NCI-H510A treated with DMSO at 0.1 percent for 48 hours (cell line): ENCODE results near the gene OCIAD2.
A peak's percentile ranks its signal among the peaks of the same experiment; 100 is the strongest.
"Not testable (repeated sequence)": the region's sequence is repeated elsewhere in the genome, so short reads cannot be mapped to it uniquely, and the experiment has no call there.

Experiments
- DNase-seq: peaks from one replicate; lab custom pipeline; 2025; lab: John Stamatoyannopoulos, UW

The OCIAD2 gene, protein sequence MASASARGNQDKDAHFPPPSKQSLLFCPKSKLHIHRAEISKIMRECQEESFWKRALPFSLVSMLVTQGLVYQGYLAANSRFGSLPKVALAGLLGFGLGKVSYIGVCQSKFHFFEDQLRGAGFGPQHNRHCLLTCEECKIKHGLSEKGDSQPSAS

DNA sequence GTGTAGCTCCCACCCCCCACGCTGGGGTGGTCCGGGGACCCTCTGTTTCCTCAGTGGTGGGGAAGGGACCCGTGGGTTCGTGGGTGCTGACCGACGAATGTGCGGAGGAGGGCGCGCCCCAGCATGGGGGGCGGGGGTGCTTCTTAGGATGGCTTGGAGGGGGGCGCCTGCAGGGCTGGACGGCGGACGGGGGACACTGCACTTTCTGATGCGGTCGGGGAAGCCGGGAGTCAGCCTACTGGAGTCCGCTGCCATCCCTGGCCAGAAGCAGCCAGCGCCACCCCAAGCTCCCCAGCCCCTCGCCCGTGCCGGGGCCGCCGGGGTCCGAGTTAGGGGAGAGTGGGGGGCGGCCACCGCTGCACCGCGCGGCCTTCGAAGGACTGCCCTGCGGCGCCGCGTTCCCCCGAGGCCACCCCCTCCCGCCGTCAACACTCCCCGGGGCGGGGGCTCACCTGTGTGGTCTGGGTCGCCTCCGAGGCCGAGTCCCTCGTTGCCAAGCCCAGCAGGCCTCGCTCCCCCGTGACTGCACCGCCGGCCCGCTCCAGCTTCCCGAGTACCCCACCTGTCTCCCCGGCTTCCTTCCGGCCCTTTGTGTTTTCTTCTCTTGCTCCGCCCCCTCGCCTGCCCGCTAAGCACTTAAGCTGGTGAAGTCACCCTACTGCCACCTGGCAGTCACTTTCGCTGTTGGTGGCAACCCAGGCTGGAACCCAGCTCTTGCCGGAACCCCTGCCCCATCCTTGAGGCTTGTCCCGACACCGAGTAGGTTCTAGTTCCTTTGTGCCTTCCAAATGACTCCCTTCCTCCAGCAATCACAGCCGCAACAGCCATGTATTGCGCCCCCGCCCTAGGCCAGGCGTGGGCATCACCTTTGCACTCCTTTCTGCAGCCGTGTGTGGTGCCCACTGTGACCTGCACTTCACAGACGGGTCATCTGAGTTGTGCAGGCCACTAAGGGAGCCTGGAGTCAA lies at the start of gene OCIAD2:
Gene OCIAD2, minus strand, starts transcription at position 569 of the 968 bp plus-strand sequence. CDS start 2,225 bp downstream, outside the sequence.
- peak; percentile 79 for DNase-seq

DNA sequence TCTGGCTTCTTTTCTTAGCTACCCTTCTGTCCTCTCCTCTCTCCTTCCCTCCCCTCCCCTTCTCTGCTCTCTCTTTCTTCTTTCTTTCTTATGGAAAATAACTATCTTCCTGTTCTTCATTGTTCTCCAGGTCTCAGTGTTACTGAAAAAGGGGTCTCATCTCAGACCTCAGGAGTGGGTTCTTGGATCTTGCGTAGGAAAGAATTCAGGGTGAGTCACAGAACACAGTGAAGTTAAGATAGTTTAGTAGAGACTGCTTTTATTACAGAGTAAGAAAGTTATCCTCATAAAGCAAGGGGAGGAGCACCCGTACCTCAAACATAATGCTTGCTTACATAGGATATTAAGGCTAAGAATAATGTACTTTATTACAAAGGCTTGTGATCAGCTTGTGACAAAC lies 47.7 kb upstream of the OCIAD2 start:
- DNase-seq = no peak

DNA sequence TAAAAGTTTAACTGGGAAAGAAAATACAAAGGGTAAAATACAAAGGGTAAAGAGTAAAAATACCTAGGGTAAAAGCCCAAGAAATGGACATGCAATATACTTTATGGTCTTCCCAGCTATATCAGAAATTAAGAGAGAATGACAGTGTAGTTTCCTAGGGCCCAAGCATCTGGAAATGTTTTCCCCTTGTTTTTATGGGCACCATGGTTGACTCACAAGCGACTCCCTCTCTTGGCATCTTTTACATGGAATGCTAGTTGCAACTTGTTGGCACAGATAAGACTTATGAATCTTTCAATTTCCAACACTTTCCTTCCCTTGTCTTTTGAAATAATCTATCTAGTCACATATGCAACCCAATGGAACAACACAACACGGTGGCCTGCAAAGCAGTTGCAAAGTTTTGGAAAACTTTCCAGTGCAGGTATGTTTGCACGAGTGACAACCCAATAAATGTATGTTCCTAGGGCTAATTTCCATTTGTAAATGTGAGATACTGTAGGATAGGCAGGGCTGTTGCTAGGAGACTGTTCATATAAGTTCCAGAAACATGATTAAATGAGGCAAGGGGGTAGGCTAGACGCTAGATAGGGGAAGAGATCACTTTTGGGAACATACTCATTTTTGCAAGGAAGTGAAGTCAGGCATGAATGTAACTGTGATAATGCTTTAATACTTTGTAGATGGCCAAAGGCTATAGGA lies 43.1 kb upstream of the OCIAD2 start:
- no peak for DNase-seq

DNA sequence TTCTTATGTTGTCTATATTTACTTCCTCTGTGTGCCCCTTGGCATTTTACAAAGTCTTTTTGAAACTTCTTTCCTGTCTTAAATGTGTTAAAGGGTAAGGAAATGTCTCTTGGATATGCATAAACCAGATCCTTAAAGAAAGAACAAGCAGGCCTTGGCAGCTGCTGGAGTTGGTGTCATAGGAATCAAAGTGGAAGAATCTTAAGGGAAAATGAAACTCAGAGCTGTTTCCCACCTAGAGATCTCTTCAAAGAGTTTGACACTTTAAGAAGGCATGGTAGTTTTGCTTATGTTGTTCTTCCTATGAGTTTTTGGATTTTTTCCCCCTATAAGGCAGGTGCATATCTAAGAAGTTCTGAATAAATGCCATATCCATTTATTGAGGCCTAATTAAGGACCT lies 42.5 kb upstream of the OCIAD2 start:
- DNase-seq = no peak

DNA sequence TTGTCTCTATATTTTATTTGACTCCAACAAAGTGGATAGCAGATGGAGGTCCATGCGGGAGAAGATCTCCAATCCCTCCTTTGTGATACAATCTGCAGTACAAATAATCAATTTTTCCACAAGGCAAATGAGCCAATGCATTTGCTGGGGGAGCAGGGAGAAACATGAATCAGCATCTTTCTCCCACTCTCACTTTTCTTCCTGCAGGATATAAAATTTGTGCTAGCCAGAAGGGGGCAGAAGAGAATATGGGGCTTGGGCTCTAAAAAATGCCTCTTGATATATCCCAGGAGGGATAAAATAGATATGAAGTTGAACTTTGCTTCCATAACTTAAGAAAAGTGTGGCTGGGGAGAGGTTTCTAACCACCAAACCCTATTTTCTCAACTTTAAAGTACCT lies 41.2 kb upstream of the OCIAD2 start:
- DNase-seq = no peak

DNA sequence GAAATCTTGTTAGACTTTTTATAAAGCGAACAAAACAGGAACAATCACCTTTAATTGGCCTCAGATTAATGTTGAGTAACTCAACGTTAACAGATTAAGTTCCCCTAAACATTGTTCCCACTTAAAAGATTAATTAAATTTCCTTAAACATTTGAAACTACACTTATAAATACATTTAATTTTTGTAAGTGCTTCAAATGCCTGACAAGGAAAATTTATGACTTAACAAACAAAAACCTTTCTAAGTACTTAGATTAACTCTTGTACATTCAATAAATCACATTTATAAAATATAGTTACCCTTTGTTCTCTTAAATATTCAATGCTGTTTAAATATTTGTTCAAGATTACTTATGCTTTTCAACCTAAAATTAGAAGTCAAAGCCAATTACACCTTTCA lies 39.4 kb upstream of the OCIAD2 start:
- no peak for DNase-seq

DNA sequence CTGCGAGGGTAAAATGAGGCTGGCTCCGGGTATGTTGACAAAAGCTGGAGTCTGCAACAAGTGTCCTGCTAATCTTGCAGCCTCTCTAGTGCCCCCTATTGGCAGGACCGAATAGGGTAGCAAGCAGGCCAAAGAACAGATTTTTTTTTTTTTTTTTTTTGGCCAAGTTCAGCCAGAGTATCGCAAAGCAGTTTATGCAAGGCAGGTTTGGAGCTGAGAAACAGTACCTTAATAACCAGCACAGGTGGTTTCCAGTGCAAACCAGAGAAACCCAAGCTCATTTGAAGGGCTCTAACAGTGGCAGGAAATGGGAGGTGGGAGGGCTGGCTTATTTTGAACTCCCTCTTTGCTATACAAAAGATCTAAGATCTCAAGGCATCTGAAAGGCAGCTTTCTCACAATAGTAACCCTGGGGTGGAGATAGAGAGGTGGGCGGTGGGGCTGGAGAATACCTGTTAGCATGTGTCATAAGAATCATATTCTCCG lies 38.2 kb upstream of the OCIAD2 start:
- no peak for DNase-seq

DNA sequence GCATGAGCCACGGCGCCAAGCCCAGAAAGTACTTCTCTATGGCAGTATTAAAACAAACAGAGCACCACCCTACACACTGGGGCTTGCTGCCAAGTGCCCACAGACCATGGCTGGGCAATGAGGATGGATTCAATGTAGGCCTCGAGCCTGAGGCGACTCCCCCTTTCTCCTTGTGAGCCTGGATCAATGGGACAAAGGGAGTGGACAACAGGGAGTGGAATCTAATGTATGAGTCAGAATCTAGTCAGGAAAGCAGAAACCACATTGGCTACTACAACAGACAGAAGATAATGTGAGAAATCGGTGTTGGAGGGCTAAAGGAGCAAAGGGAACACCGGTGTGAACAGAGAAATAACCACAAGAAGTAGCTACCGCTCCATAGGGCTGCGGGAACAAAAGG lies 37.7 kb upstream of the OCIAD2 start:
- no peak for DNase-seq

DNA sequence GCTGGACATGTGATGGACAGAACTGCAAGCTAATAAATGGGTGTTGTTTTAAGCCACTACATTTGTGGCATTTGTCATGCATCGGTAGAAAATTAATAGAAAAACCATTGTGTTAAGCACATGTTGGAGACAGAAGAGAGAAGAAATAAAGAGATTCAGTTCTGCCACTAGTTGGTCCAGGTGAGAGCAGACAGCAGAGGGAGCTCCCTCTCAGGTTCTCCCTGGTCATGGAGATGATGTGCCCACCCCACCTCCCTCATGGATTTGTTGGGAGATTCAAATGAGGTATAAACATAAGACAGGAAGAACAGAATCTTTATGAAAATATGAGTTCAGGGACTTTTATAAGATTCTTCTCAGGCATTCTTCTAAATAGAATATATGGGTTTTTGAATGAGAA lies 36.8 kb upstream of the OCIAD2 start:
- DNase-seq = no peak

DNA sequence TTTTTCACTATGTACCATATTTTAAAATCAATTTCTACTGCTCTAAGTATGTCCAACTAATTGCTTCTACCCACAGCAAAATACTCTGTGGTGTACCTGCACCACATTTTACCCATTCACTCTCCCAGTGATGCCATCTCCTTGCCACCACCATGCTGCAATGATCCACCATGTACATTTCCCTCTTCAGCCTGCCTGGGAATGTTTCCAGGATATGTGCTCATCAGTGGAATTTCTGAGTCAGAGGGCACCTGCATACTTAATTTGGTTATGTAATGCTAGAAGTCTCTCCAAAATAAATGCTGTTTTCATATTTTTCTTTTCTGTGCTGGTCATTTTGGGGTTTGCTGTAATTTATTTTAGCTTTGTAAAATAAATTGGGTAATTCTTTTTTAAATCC lies 33.2 kb upstream of the OCIAD2 start:
- DNase-seq = no peak

DNA sequence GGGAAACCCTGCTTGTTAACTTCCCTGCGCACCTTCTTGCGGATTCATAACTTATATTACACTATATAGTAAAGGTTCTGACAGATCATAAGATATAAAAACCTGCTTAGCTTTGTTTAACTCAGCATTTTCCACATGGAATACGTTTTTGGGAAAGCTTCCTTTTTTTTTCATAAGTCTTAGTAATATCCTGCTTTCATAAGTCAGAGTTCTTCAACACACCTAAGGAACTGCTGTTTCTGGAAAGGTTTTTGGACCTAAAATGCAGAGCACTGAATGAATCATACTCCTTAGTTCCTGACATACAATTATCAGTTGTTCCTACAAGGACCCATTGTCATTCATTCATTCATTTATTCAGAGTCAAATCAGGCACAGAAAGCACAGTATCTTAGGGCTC lies 32.3 kb upstream of the OCIAD2 start:
- DNase-seq = no peak

DNA sequence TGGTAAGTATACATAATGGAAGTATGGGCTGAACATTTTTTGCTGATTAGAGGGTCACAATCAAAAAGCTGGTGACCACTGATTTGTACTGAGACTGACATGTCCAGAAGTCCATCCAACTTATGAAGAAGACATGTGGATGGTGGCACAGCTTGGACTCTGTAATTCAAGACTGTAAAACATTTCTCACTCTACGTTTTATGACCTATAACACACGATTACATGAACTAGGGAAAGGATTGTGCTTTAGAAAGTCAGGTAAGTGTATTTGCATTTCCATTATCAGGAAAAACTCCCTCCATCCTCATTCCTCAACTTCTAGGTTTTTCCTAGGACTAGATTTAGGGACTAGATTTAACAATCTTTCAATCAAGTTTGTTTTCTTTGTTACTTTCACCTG lies 30.5 kb upstream of the OCIAD2 start:
- DNase-seq = no peak

DNA sequence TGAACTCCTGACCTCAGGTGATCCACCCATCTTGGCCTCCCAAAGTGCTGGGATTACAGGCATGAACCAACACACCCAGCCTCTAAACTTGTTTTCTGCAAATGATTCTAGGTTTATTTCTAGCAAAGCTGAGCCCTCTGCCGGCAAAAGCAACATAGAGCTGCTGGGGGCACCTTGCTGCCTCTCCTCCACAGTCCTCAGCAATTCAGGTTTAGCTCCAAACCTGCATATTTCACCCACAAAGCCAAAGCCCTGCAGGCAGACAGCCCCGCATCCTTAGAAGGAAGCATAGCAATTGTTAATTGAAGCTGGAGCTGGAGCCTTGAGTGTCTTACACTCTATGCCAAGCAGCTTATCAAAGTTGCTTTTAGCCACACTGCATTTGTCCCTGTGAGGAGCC lies 24.9 kb upstream of the OCIAD2 start:
- DNase-seq = no peak

DNA sequence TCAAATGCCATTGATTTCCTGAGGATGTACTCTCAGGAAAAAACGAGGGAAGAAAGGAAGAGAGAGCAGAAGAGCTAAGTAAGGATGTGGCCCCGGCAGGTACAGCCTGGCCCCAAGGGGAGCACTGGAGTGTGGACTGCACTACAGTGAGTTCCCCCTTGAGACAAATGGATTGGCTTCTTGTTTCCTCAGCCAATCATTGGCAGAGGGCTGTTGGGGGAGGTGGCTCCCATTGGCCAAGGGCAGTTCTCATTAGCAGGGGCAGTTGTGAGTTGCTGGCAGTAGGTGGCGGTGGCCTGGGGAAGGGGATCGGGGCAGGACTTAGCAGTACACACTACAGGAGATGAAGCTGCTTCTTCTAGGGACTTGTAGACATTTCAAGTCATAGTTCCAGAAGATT lies 24.1 kb upstream of the OCIAD2 start:
- DNase-seq = no peak

DNA sequence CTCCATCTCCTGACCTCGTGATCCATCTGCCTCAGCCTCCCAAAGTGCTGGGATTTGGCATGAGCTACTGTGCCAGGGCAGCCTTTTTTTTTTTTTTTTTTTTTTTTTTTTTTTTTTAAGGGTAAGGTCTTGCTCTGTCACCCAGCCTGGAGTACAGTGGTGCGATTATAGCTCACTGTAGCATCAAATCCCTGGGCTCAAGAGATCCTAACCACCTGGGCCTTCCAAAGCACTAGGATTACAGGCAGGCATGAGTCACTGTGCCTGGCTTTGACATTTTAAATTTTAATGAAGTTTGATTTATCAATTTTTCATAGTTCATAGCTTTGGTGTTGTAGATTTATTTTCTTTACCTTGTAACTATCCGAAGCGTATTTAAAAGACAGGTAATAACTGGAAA lies 17.8 kb upstream of the OCIAD2 start:
- DNase-seq = no peak

DNA sequence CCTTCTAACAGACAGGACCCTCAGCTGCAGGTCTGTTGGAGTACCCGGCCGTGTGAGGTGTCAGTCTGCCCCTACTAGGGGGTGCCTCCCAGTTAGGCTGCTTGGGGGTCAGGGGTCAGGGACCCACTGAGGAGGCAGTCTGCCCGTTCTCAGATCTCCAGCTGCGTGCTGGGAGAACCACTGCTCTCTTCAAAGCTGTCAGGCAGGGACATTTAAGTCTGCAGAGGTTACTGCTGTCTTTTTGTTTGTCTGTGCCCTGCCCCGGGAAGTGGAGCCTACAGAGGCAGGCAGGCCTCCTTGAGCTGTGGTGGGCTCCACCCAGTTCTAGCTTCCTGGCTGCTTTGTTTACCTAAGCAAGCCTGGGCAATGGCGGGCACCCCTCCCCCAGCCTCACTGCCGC lies 16.5 kb upstream of the OCIAD2 start:
- DNase-seq = not testable (repeated sequence)

DNA sequence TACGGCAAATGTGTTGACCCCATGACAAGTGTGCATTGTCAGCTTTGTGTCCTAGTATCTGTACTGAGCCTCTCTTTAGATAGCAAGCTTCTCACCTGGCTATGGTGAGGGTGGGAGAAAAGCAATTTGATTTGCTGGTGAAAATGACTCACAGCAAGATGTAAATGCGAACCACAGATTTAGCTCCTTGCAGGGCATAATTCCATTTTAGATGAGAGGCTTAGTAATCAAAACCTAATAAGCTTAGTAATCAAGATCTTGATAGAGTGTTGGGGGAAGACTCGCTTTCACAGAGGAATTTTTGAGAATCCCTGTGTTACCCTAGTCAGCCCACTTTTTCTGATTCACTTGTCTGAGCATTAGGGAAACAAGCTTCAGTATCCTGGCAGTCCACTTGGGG lies 7.7 kb upstream of the OCIAD2 start:
- DNase-seq = no peak

DNA sequence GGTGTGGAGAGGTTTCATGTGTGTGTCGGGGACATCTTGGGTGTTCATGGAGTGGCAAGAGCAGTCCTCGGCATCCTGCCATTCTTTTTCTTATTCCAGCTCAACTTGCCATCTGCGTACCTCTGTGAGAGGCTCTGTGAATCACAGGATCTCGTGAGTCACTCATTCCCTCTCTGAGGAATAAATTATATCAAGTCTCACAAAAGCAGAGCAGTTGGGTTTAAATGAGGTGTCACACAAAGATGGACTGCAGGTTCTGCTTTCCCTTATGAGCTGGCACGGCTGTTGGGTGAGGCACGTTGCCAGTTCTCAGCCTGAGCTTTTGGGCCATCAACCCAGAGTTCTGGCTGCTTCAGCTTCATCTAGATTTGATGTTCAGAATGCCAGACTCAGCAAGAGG lies 6.8 kb upstream of the OCIAD2 start:
- no peak for DNase-seq

DNA sequence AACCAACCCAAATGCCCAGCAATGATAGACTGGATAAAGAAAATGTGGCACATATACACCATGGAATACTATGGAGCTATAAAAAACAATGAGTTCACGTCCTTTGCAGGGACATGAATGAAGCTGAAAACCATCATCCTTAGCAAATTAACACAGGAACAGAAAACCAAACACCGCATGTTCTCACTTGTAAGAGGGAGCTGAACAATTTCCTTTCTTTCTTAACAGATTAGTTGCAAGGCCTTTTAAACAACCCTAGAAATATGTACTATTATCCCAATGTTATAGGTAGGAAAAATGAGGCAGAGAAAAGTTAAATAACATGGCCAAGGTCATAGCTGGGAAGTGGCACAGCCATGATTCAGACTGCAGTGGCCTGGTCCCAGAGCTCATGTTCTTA lies 5.8 kb upstream of the OCIAD2 start:
- DNase-seq = no peak

DNA sequence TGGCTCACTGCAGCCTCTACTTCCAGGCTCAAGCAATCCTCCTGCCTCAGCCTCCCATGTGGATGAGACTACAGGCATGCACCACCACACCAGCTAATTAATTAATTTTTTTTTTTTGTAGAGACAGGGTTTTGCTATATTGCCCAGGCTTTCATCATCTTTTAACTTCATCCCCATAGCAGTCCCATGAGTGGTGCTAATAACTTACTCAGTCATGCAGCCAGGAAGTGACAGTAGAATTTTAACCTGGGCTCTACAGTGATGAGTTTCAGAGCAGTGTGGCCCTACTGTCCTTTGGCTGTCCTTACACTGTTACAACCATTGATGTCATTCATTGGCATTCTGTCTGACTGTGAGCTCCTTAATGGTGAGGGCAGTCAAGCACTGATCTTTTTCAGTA lies 3.9 kb upstream of the OCIAD2 start:
- no peak for DNase-seq

DNA sequence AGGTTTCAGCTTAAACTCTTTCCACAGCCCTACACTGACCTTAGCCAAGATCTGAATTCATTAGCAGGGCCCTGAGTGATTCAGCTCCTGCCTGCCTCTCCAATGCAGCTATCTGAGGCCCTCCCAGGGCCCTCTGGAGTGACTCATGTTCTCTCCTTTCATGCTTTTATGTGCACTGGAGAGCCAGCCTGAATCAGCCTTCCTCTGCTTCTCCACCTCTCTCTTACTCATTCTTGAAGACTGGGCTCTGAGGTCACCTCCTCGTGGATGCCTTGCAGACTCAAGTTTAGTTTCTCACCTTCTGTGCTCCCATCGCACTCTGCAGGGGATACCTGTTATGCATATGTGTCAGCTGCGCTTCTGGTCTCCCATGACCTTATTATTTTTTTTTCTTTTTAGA lies 3.1 kb upstream of the OCIAD2 start:
- DNase-seq = no peak

DNA sequence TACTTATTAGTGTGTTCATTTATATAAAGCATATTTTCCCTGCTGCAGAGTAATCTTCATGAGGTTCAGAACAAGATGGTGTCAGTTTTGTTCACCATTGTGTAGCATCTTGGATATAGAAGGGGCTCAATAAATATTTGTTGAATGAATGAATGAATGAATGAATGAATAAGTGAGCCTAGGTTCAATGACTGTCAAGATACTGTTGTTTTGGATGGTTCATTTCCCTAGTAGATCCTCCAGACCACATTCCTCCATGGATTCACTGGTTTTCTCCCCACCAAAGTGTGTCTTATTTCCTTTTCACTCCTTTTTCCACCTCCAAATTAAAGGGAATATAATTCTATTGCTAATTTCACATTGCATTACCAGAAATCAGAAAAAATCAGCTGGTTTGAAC lies 2.1 kb upstream of the OCIAD2 start:
- DNase-seq = no peak
